HTERT RPE-1 (cell line): ENCODE data around the gene PRR7.

ENCODE experiments used
- in situ Hi-C: fragments of 300-500 bp; cut with MboI; formaldehyde crosslinking; loops from 4 replicates; pipeline ENCODE4 v1.14.3; 2020; ENCODE audit warnings: low sequenced_read_pairs

Gene PRR7

GRCh38 chr5:177497292-177498012, 50.8 kb downstream of the PRR7 start, which contains the start of gene PDLIM7:
Gene PDLIM7 (minus strand): TSS chr5:177497604. CDS start chr5:177496512, 1,092 bp downstream.
- in situ Hi-C loops: no loop called here

GRCh38 chr5:177498013-177498787, 51.6 kb downstream of the PRR7 start:
- in situ Hi-C loops: no loop called here

GRCh38 chr5:177499842-177500241, 53.2 kb downstream of the PRR7 start:
- in situ Hi-C loops: no loop called here

- in situ Hi-C loops: no loop called here
Measured at GRCh38 chr5:177500685-177501522, 54.3 kb downstream of the PRR7 start.

DNA sequence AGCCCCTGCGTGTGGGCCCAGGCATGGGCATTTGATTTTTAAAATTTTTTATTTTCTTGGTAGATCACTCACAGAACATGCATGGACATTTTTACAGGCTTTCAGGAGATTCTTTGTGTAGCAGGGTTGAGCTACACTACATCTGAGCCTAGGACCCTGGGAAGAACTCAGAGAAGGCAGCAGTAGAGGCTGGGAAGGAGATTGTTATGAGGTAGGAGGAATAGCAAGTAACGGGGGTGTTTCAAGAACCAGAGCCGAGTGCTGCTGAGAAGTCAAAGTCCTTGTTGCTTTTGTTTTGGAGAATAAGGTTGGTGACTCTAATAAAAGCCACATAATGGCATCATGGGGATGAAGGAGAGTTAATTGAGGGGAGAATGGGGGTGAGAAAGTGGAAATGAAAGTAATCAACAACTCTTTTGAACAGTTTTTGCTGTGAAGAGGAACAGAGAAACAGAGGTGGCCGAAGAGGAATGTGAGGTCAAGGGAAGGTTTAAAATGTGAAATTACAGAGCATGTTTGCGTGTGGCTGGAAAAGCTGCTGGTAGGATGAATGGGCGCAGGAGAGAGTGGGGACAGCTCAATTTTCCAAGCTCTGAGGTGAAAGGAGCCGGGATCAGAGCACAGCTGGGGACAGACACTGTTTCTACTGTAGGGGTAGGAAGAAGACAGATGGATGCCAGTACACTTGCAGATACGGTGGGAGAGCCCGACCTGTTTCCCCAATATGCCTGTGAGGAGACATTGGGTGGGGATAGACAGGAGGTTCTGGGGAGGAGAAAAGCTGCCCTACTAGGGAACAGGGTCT, 55.5 kb downstream of the PRR7 start:
- in situ Hi-C loops: no loop called here

DNA sequence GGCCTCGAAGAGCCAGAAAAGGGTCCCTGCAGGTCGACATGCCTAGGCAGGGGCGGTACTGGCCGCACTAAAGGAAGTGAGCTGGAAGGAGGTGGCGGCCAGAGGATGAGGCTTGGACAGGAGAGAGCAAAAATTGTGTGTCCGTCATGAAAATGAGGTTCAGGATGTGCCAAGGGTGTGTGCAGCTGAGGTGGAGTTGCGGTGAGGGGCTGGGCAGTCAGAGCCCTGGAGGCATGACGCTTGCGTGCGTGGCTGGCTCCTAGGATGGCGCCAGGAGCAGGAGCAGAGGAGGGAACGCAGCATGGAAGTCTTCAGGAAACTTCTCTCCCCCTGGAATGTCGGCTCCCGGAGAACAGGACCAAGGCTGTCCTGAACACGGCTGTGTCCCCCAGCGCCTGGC, 56.3 kb downstream of the PRR7 start:
- in situ Hi-C loops: no loop called here

GRCh38 chr5:177503351-177504085, 56.9 kb downstream of the PRR7 start:
- in situ Hi-C loops: no loop called here

GRCh38 chr5:177504086-177505056, 57.8 kb downstream of the PRR7 start:
- in situ Hi-C loops: no loop called here

DNA sequence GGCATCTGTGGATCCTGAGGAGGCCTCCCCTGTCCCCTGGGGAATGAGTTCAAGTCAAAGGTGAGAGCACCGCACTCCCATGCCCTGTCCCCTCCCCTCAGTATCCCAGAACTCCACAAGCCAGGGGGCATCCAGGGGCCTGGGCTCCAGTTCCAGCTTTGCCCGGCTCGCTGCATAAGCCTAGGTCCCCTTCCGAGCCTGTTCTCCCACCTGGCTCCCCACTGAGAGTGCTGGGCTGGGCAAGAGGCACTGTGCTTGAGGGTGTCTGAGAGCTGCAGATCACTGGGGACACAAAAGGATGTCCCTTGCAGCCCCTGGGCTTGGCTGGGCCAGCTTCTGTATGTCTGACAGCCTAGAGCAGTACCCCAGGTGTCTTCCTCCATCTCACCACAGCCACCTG, 58.5 kb downstream of the PRR7 start:
- in situ Hi-C loops: no loop called here
